Trophoblast cell (in vitro differentiated cells and primary cell): ENCODE results near the gene SLC28A3.

Experiments used
- DNase-seq, 2 donors: peaks; one replicate each; pipeline ENCODE4 v3.0.0-alpha.2; 2016
- H2AFZ ChIP-seq: 2 replicates; pipeline ENCODE4 v1.6.1; 2013; ENCODE audit warnings: low read length, moderate library complexity, mild to moderate bottlenecking; ENCODE audit not compliant: insufficient read depth, poor library complexity
- H2AK5ac ChIP-seq: 2 replicates; pipeline ENCODE4 v1.6.1; 2013; ENCODE audit warnings: mild to moderate bottlenecking, low read length
- H2BK120ac ChIP-seq: 2 replicates; pipeline ENCODE4 v1.6.1; 2013; ENCODE audit warnings: low read length, mild to moderate bottlenecking, moderate library complexity; ENCODE audit not compliant: insufficient read depth, poor library complexity
- H2BK12ac ChIP-seq: 2 replicates; pipeline ENCODE4 v1.6.1; 2013; ENCODE audit warnings: mild to moderate bottlenecking, low read length, moderate library complexity
- H2BK5ac ChIP-seq: 2 replicates; pipeline ENCODE4 v1.6.1; 2013; ENCODE audit warnings: low read length, low read depth, moderate library complexity, mild to moderate bottlenecking; ENCODE audit not compliant: poor library complexity
- H3K14ac ChIP-seq: 2 replicates; pipeline ENCODE4 v1.6.1; 2013; ENCODE audit warnings: mild to moderate bottlenecking, low read length
- H3K18ac ChIP-seq: 2 replicates; pipeline ENCODE4 v1.6.1; 2013; ENCODE audit warnings: mild to moderate bottlenecking, low read length
- H3K23ac ChIP-seq: 2 replicates; pipeline ENCODE4 v1.6.1; 2013; ENCODE audit warnings: low read length
- H3K27ac ChIP-seq: 2 replicates; pipeline ENCODE4 v1.5.1; 2013; ENCODE audit warnings: low read depth, mild to moderate bottlenecking, inconsistent platforms, low read length, moderate library complexity
- H3K27me3 ChIP-seq: 2 replicates; pipeline ENCODE4 v1.6.1; 2013; ENCODE audit warnings: inconsistent platforms, mild to moderate bottlenecking, low read length, moderate library complexity; ENCODE audit not compliant: insufficient read depth
- H3K36me3 ChIP-seq, 2 experiments: 1 replicate in 1 of 2; 2 replicates in 1 of 2; pipeline ENCODE4 v1.6.1; 2013; ENCODE audit warnings: low read length in 2 of 2, mild to moderate bottlenecking in 2 of 2, moderate library complexity in 1 of 2; ENCODE audit not compliant: insufficient read depth in 2 of 2, control insufficient read depth in 1 of 2
- H3K4ac ChIP-seq: 2 replicates; pipeline ENCODE4 v1.6.1; 2013; ENCODE audit warnings: low read depth, mild to moderate bottlenecking, low read length, moderate library complexity
- H3K4me1 ChIP-seq, 2 experiments: 1 replicate in 1 of 2; 2 replicates in 1 of 2; pipeline ENCODE4 v1.6.1; 2013; ENCODE audit warnings: low read length in 2 of 2, mild to moderate bottlenecking in 2 of 2, moderate library complexity in 1 of 2; ENCODE audit not compliant: insufficient read depth in 2 of 2, control insufficient read depth in 1 of 2
- H3K4me2 ChIP-seq: 2 replicates; pipeline ENCODE4 v1.6.1; 2013; ENCODE audit warnings: inconsistent platforms, mild to moderate bottlenecking, low read length, moderate library complexity
- H3K4me3 ChIP-seq: 2 replicates; pipeline ENCODE4 v1.5.1; 2013; ENCODE audit warnings: mild to moderate bottlenecking, low read depth, low read length, inconsistent platforms
- H3K79me1 ChIP-seq: one replicate; pipeline ENCODE4 v1.6.1; 2013; ENCODE audit warnings: low read length
- H3K79me2 ChIP-seq: 2 replicates; pipeline ENCODE4 v1.6.1; 2013; ENCODE audit warnings: low read length, mild to moderate bottlenecking; ENCODE audit not compliant: control insufficient read depth, insufficient read depth, poor library complexity
- H3K9ac ChIP-seq: 2 replicates; pipeline ENCODE4 v1.6.1; 2013; ENCODE audit warnings: mild to moderate bottlenecking, low read length
- H3K9me3 ChIP-seq: 2 replicates; pipeline ENCODE4 v1.6.1; 2013; ENCODE audit warnings: low read depth, mild to moderate bottlenecking, control low read depth, inconsistent platforms, low read length; ENCODE audit not compliant: insufficient read depth
- H4K12ac ChIP-seq: 2 replicates; pipeline ENCODE4 v1.6.1; 2013; ENCODE audit warnings: low read depth, mild to moderate bottlenecking, low read length, moderate library complexity
- H4K8ac ChIP-seq: 2 replicates; pipeline ENCODE4 v1.6.1; 2013; ENCODE audit warnings: low read depth, mild to moderate bottlenecking, low read length, moderate library complexity
- H4K91ac ChIP-seq: one replicate; pipeline ENCODE4 v1.6.1; 2013; ENCODE audit warnings: low read depth, mild to moderate bottlenecking, low read length, moderate library complexity
- WGBS: extraction: QIAGEN DNeasy Blood & Tissue Kit; methylation state at CpG from one replicate; pipeline ENCODE4 v1.1.7; 2013; ENCODE audit warnings: missing lambda C conversion rate; ENCODE audit not compliant: insufficient read length, insufficient coverage; ENCODE audit errors: extremely low coverage; 5-methylcytosine and 5-hydroxymethylcytosine counted together

SLC28A3 gene

DNA sequence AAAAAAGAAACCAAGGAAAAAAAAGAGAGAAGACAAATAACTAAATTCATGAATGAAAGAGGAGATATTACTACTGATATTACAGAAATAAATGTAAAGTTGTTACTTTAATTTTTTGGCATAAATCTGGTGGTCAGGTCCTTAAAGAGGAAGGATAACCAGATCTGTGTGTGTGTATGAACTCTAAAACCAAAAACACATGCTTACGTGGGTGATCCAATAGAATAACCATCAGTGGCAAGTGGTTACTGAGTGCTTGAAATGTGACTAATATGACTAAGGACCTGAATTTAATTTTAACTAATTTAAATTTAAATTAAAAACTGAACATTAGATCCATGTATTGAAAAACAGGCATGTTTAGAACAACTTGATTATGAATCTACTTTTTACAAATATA, 10.3 kb downstream of the SLC28A3 start:
- no peak overlapping the region for H3K4ac ChIP-seq
- WGBS, result no CpG with 5 or more reads among the region's 1 CpG
- H3K79me2 ChIP-seq, result no peaks in the 10 kb centered on the region
- no peak overlapping the region for H2AK5ac ChIP-seq
- no peak overlapping the region for H3K4me2 ChIP-seq
- H4K91ac ChIP-seq, result no peak overlapping the region
- no peaks in the 10 kb centered on the region for H3K9me3 ChIP-seq
- no peak overlapping the region for H2AFZ ChIP-seq
- H3K9ac ChIP-seq, result no peak overlapping the region
- H3K79me1 ChIP-seq, result no peaks in the 10 kb centered on the region
- no peak for DNase-seq
- H3K18ac ChIP-seq, result no peak overlapping the region
- H3K4me3 ChIP-seq, result no peak overlapping the region
- H2BK12ac ChIP-seq, result no peak overlapping the region
- no peak overlapping the region for H3K27ac ChIP-seq
- no peak overlapping the region for H4K8ac ChIP-seq
- no peak overlapping the region for H3K23ac ChIP-seq
- H3K4me1 ChIP-seq, result peaks cover 0 to 3% of the 10 kb centered on the region in 2 experiments
- H3K14ac ChIP-seq, result no peak overlapping the region
- no peak overlapping the region for H4K12ac ChIP-seq
- H2BK120ac ChIP-seq, result no peak overlapping the region
- no peak overlapping the region for H2BK5ac ChIP-seq
- no peaks in the 10 kb centered on the region for H3K27me3 ChIP-seq
- no peaks in the 10 kb centered on the region for H3K36me3 ChIP-seq

DNA sequence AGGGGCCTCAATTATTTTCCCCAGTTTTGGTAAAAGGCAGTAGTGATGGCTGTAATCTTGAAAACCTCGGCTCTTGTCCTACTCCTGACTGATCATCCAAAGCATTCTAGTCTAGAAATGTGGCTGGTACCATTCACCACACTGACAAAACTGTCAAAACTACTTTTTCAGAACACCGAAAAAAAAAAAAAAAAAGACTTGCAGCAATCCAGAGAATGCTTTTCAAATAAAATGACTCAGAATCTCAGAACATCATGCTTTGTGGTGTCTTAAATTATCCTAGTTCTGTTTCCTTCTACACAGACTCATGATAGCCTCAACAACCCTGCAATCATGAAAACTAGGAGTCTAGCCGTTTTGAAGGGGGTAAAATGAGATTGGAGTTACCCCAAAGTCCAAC, 13.4 kb downstream of the SLC28A3 start:
- no peak overlapping the region for H2AK5ac ChIP-seq
- H3K79me1 ChIP-seq, result no peaks in the 10 kb centered on the region
- no peak overlapping the region for H3K4me2 ChIP-seq
- no peak overlapping the region for H4K12ac ChIP-seq
- H4K91ac ChIP-seq, result no peak overlapping the region
- H3K4ac ChIP-seq, result no peak overlapping the region
- H3K18ac ChIP-seq, result no peak overlapping the region
- no peak overlapping the region for H2BK120ac ChIP-seq
- H2AFZ ChIP-seq, result no peak overlapping the region
- WGBS, result no CpG with 5 or more reads among the region's 3 CpGs
- no peaks in the 10 kb centered on the region for H3K36me3 ChIP-seq
- no peak overlapping the region for H3K14ac ChIP-seq
- DNase-seq, result no peak
- H3K23ac ChIP-seq, result no peak overlapping the region
- no peak overlapping the region for H3K27ac ChIP-seq
- H2BK5ac ChIP-seq, result no peak overlapping the region
- H3K4me1 ChIP-seq, result peaks cover 0 to 3% of the 10 kb centered on the region in 2 experiments
- no peaks in the 10 kb centered on the region for H3K27me3 ChIP-seq
- no peak overlapping the region for H3K9ac ChIP-seq
- no peak overlapping the region for H4K8ac ChIP-seq
- no peaks in the 10 kb centered on the region for H3K79me2 ChIP-seq
- no peaks in the 10 kb centered on the region for H3K9me3 ChIP-seq
- H2BK12ac ChIP-seq, result no peak overlapping the region
- no peak overlapping the region for H3K4me3 ChIP-seq

DNA sequence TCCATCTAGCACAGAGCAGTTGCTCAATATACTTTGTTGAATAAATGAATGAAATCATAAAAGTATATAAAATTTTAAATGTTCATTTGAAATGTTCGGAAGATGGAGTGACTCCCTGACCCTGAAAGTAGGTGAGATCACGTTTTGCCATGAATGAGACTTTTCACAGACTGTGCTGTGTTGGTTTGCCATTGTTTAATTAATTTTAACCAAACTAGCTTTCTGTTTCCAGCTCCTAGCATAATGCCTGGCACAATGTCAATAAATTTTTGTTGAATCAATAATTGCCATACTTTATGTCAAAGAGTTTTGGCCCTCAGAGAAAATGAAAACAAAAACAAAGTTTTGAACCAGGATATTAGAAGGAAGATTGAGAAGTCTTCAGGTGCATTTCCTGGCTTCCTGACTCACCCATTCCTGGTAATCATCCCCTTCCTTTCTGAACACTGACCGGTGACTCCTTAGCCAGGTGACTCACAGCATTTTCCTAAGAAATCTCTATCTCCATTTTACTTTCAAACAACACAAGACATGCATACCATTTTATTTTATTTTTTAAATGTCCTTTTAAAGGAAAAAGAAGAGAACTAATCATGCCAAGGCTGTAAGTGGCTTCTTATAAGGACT, 15.1 kb downstream of the SLC28A3 start:
- H3K4me1 ChIP-seq, result no peaks in the 10 kb centered on the region
- H3K4me3 ChIP-seq, result no peak overlapping the region
- no CpG with 5 or more reads among the region's 3 CpGs for whole genome bisulfite sequencing
- no peaks in the 10 kb centered on the region for H3K79me2 ChIP-seq
- no peak overlapping the region for H4K8ac ChIP-seq
- H2BK5ac ChIP-seq, result no peak overlapping the region
- H3K36me3 ChIP-seq, result no peaks in the 10 kb centered on the region
- H2AK5ac ChIP-seq, result no peak overlapping the region
- H3K79me1 ChIP-seq, result no peaks in the 10 kb centered on the region
- no peak overlapping the region for H3K4ac ChIP-seq
- H3K27me3 ChIP-seq, result no peaks in the 10 kb centered on the region
- no peak overlapping the region for H2BK120ac ChIP-seq
- no peak overlapping the region for H3K18ac ChIP-seq
- peak; percentile 38 to 64 for DNase-seq
- H2BK12ac ChIP-seq, result no peak overlapping the region
- H3K23ac ChIP-seq, result no peak overlapping the region
- no peak overlapping the region for H3K9ac ChIP-seq
- no peaks in the 10 kb centered on the region for H3K9me3 ChIP-seq
- no peak overlapping the region for H4K12ac ChIP-seq
- H3K14ac ChIP-seq, result no peak overlapping the region
- H3K4me2 ChIP-seq, result no peak overlapping the region
- H4K91ac ChIP-seq, result no peak overlapping the region
- H2AFZ ChIP-seq, result no peak overlapping the region
- no peak overlapping the region for H3K27ac ChIP-seq

DNA sequence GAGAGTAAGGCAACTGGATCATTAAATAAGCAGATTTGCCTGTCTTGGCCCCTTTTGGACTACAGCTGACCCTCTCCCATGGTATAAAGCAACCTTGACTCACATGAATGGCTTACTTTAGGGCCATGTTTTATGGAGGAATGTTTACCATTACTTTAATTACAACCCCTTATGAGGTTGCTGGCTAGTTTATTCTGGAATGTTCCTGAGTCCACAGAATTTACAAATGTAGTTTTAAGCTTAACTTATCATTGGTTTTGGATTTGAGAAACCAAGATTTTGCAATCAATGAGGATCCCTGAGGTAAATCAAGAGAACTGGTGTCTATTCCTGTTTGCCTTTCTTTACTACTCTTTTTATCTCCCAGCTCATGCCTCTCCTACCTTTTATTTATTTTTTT, 15.7 kb downstream of the SLC28A3 start:
- no peak overlapping the region for H3K14ac ChIP-seq
- no peak overlapping the region for H3K4me3 ChIP-seq
- no peak overlapping the region for H2BK5ac ChIP-seq
- H3K4me2 ChIP-seq, result no peak overlapping the region
- H2AK5ac ChIP-seq, result no peak overlapping the region
- no peaks in the 10 kb centered on the region for H3K4me1 ChIP-seq
- H3K9ac ChIP-seq, result no peak overlapping the region
- H3K23ac ChIP-seq, result no peak overlapping the region
- H2BK120ac ChIP-seq, result no peak overlapping the region
- H3K27me3 ChIP-seq, result no peaks in the 10 kb centered on the region
- H3K9me3 ChIP-seq, result no peaks in the 10 kb centered on the region
- H3K79me2 ChIP-seq, result no peaks in the 10 kb centered on the region
- no peak overlapping the region for H4K12ac ChIP-seq
- no peak overlapping the region for H3K27ac ChIP-seq
- no peak overlapping the region for H4K8ac ChIP-seq
- no peaks in the 10 kb centered on the region for H3K79me1 ChIP-seq
- no peak overlapping the region for H3K18ac ChIP-seq
- H4K91ac ChIP-seq, result no peak overlapping the region
- H2AFZ ChIP-seq, result no peak overlapping the region
- H3K4ac ChIP-seq, result no peak overlapping the region
- DNase-seq, result no peak
- no peak overlapping the region for H2BK12ac ChIP-seq
- H3K36me3 ChIP-seq, result no peaks in the 10 kb centered on the region
